PFSK-1 (cell line): ENCODE data around the gene PSKH1.

Experiments used
- FOXP2 ChIP-seq: optimal IDR thresholded peaks from 2 replicates; pipeline ENCODE3; 2011; ENCODE audit warnings: borderline replicate concordance, control low read depth, inconsistent platforms; ENCODE audit not compliant: insufficient read depth; ENCODE audit errors: extremely low read length, extremely low read depth
- POLR2AphosphoS5 ChIP-seq: IDR thresholded peaks from 2 replicates; pipeline ENCODE4 v1.6.1; 2012; ENCODE audit warnings: low read depth, mild to moderate bottlenecking, control low read depth, low read length, moderate library complexity
- REST ChIP-seq, 2 experiments: IDR thresholded peaks; 2 replicates each; pipeline versions ENCODE4 v1.6.1 to v1.8.0; 2011 to 2012; ENCODE audit warnings: low read depth in 2 of 2, low read length in 2 of 2, control low read depth in 1 of 2, inconsistent platforms in 1 of 2, mild to moderate bottlenecking in 1 of 2, moderate library complexity in 1 of 2; ENCODE audit not compliant: insufficient read depth in 1 of 2
- SIN3A ChIP-seq: IDR thresholded peaks from 2 replicates; pipeline ENCODE4 v1.6.1; 2012; ENCODE audit warnings: mild to moderate bottlenecking, low read length, moderate library complexity, borderline replicate concordance; ENCODE audit not compliant: insufficient read depth
- TAF1 ChIP-seq: IDR thresholded peaks from 2 replicates; pipeline ENCODE4 v1.6.1; 2012; ENCODE audit warnings: low read length, control low read depth, borderline replicate concordance; ENCODE audit not compliant: insufficient read depth

Gene PSKH1

GRCh38 chr16:67959536-67960329 is 66.7 kb downstream of the PSKH1 start:
- TF ChIP-seq REST (IDR thresholded peaks at IDR 0.05; ENCODE audit: insufficient read depth in 1 of 2, low read depth in 2 of 2, low read length in 2 of 2): no peak
- TF ChIP-seq FOXP2: no peak
- no peak for TF ChIP-seq TAF1
- TF ChIP-seq POLR2AphosphoS5: no peak
- no peak for TF ChIP-seq SIN3A

- TF ChIP-seq SIN3A (no peak), TAF1 (no peak), REST (IDR thresholded peaks at IDR 0.05; ENCODE audit: insufficient read depth in 1 of 2, low read depth in 2 of 2, low read length in 2 of 2) (no peak), FOXP2 (no peak)
Observed at GRCh38 chr16:67961551-67961957, 68.5 kb downstream of the PSKH1 start.

- no peak for TF ChIP-seq SIN3A
- TF ChIP-seq REST (IDR thresholded peaks at IDR 0.05; ENCODE audit: insufficient read depth in 1 of 2, low read depth in 2 of 2, low read length in 2 of 2): no peak
- no peak for TF ChIP-seq POLR2AphosphoS5
- TF ChIP-seq FOXP2: no peak
- no peak for TF ChIP-seq TAF1
Observed at GRCh38 chr16:67962135-67962534, 69.1 kb downstream of the PSKH1 start.

- no peak for TF ChIP-seq POLR2AphosphoS5
- no peak for TF ChIP-seq TAF1
Observed at GRCh38 chr16:67963292-67963661, 70.2 kb downstream of the PSKH1 start.

GRCh38 chr16:67963662-67964321 is 70.7 kb downstream of the PSKH1 start:
- TF ChIP-seq FOXP2: no peak
- no peak for TF ChIP-seq POLR2AphosphoS5
- TF ChIP-seq REST (IDR thresholded peaks at IDR 0.05; ENCODE audit: insufficient read depth in 1 of 2, low read depth in 2 of 2, low read length in 2 of 2): no peak
